ENCODE results near the gene PYDC1. TPM values are rescaled to one million over a fixed set of nuclear protein-coding genes. Genes with fewer than 3 reads are reported as not detected.
A peak's percentile ranks its signal among the peaks of the same experiment; 100 is the strongest.

The PYDC1 gene
- total RNA-seq, 1 donor from 2014 or later: not detected

GRCh38 chr16:31258366-31258765 is 41.4 kb upstream of the PYDC1 start:
- Mint-ChIP-seq H3K27me3 (no peaks in the 10 kb centered on the region), H3K36me3 (ENCODE audit: low read depth) (no peaks in the 10 kb centered on the region), H3K9me3 (no peaks in the 10 kb centered on the region), H3K4me1 (peaks cover 59% of the 10 kb centered on the region), H3K27ac (no peak overlapping the region), H3K4me3 (no peak overlapping the region)
- intact Hi-C loops (cut with micrococcal nuclease): loop anchor here (5.0 kb wide), 2 partner anchors 41 to 56 kb away; partner anchors contain the start of genes PYCARD and PYDC1
- ChIA-PET CTCF (interaction anchor here (1.2 kb wide), 1 partner anchor 124 kb away, joined by 4 read pairs; no protein-coding TSS in a partner anchor), POLR2A (interaction anchor here (0.7 to 3.1 kb wide), 4 partner anchors 10 to 78 kb away, joined by 4 to 19 read pairs (median 10); partner anchors contain the start of genes FUS and PYCARD)
- ATAC-seq (ENCODE audit: low read depth) (no peak), DNase-seq (no peak)
- no peak for TF ChIP-seq CTCF (IDR thresholded peaks at IDR 0.05)

- intact Hi-C loops (cut with micrococcal nuclease): loop anchor here (5.0 kb wide), 2 partner anchors 39 to 54 kb away; partner anchors contain the start of genes PYCARD and PYDC1
- Mint-ChIP-seq H3K4me1 (peaks cover 41% of the 10 kb centered on the region), H3K36me3 (ENCODE audit: low read depth) (no peaks in the 10 kb centered on the region), H3K27me3 (no peaks in the 10 kb centered on the region), H3K9me3 (no peaks in the 10 kb centered on the region), H3K27ac (no peak overlapping the region), H3K4me3 (no peak overlapping the region)
- POLR2A ChIA-PET: interaction anchor here (0.5 to 2.0 kb wide), 2 partner anchors 76 to 82 kb away, joined by 4 to 12 read pairs; partner anchors contain the start of gene FUS
- no peak for TF ChIP-seq CTCF (IDR thresholded peaks at IDR 0.05)
- DNase-seq (no peak), ATAC-seq (ENCODE audit: low read depth) (no peak)
- CTCF ChIA-PET: no interaction called here
Measured at GRCh38 chr16:31256466-31256865, 39.5 kb upstream of the PYDC1 start.

GRCh38 chr16:31253642-31254045 is 36.7 kb upstream of the PYDC1 start:
- intact Hi-C loops (cut with micrococcal nuclease): no loop called here
- Mint-ChIP-seq H3K27ac (peak overlapping the region; percentile 13), H3K4me3 (no peak overlapping the region), H3K4me1 (peaks cover 16% of the 10 kb centered on the region), H3K9me3 (no peaks in the 10 kb centered on the region), H3K36me3 (ENCODE audit: low read depth) (no peaks in the 10 kb centered on the region), H3K27me3 (no peaks in the 10 kb centered on the region)
- DNase-seq: no peak
- ATAC-seq (ENCODE audit: low read depth): peak; percentile 28
- ChIA-PET POLR2A (interaction anchor here (0.6 to 1.1 kb wide), 3 partner anchors 9 to 73 kb away, joined by 3 to 4 read pairs (median 3); partner anchors contain the start of gene FUS), CTCF (interaction anchor here (0.6 kb wide), 1 partner anchor 81 kb away, joined by 5 read pairs; no protein-coding TSS in a partner anchor)
- TF ChIP-seq CTCF (IDR thresholded peaks at IDR 0.05): no peak

- Mint-ChIP-seq H3K27me3 (no peaks in the 10 kb centered on the region), H3K9me3 (no peaks in the 10 kb centered on the region), H3K36me3 (ENCODE audit: low read depth) (no peaks in the 10 kb centered on the region), H3K4me3 (no peak overlapping the region), H3K27ac (no peak overlapping the region), H3K4me1 (peaks cover 12% of the 10 kb centered on the region)
- TF ChIP-seq CTCF (IDR thresholded peaks at IDR 0.05): no peak
- intact Hi-C loops (cut with micrococcal nuclease): no loop called here
- no peak for ATAC-seq (ENCODE audit: low read depth)
- POLR2A ChIA-PET: no interaction called here
- CTCF ChIA-PET: no interaction called here
- no peak for DNase-seq
Measured at GRCh38 chr16:31251435-31251834, 34.5 kb upstream of the PYDC1 start.

- ChIA-PET POLR2A (no interaction called here), CTCF (no interaction called here)
- no peak for TF ChIP-seq CTCF (IDR thresholded peaks at IDR 0.05)
- peaks cover 13% of the 10 kb centered on the region for H3K4me1 Mint-ChIP-seq
- no peak for DNase-seq
- H3K4me3 Mint-ChIP-seq: no peak overlapping the region
- H3K27me3 Mint-ChIP-seq: no peaks in the 10 kb centered on the region
- no peak for ATAC-seq (ENCODE audit: low read depth)
- no peaks in the 10 kb centered on the region for H3K9me3 Mint-ChIP-seq
- intact Hi-C loops (cut with micrococcal nuclease): no loop called here
- no peaks in the 10 kb centered on the region for H3K36me3 Mint-ChIP-seq (ENCODE audit: low read depth)
- H3K27ac Mint-ChIP-seq: no peak overlapping the region
Measured at GRCh38 chr16:31250782-31251384, 33.9 kb upstream of the PYDC1 start.
